Peyer's patch (tissue), 4 donors: ENCODE results near the gene CTBP2.
A peak's percentile ranks its signal among the peaks of the same experiment; 100 is the strongest.

ENCODE experiments used
- CTCF ChIP-seq, 6 experiments: fragments of 450-650 bp in 4 of 6; fragments of 200-600 bp in 2 of 6; sonication (generic) in 1 of 6; IDR thresholded peaks; one replicate each; pipeline ENCODE4 v1.5.1; 2017 to 2019; ENCODE audit warnings: antibody characterized with exemption in 6 of 6, mild to moderate bottlenecking in 3 of 6, moderate library complexity in 1 of 6
- POLR2A ChIP-seq, 2 donors: fragments of 450-650 bp; IDR thresholded peaks; one replicate each; pipeline ENCODE4 v1.5.1; 2017; ENCODE audit warnings: antibody characterized with exemption in 2 of 2, mild to moderate bottlenecking in 2 of 2, moderate library complexity in 2 of 2

GRCh38 chr10:125134916-125135770, 25.2 kb downstream of the CTBP2 start:
- no peak for TF ChIP-seq POLR2A (IDR thresholded peaks at IDR 0.05)
- TF ChIP-seq CTCF (IDR thresholded peaks at IDR 0.05) = peak in 2 of 6 experiments; percentile 9 to 17
